Astrocyte of the hippocampus (primary cell): ENCODE results near the gene MYO5B.
"Not testable (repeated sequence)": the region's sequence is repeated elsewhere in the genome, so short reads cannot be mapped to it uniquely, and the experiment has no call there.

Experiments
- DNase-seq: peaks from one replicate; pipeline ENCODE4 v3.0.0; 2011; ENCODE audit warnings: low read depth, low spot score

The MYO5B gene

GRCh38 chr18:50194631-50195532 is at the start of gene MYO5B:
MYO5B (minus strand) TSS chr18:50195147; CDS start chr18:50194793, 354 bp downstream.
- DNase-seq: peak; percentile 71

- DNase-seq: not testable (repeated sequence)
These were observed 46.8 kb upstream of the MYO5B start for GRCh38 chr18:50241768-50242167.

- no peak for DNase-seq
These were observed 45.2 kb upstream of the MYO5B start for GRCh38 chr18:50240080-50240563.

- DNase-seq: no peak
These were observed 37.5 kb upstream of the MYO5B start for GRCh38 chr18:50232419-50232818.

GRCh38 chr18:50231621-50232020 is 36.7 kb upstream of the MYO5B start:
- DNase-seq: no peak

GRCh38 chr18:50220249-50220648 is 25.3 kb upstream of the MYO5B start:
- not testable (repeated sequence) for DNase-seq

- peak; percentile 22 for DNase-seq
These were observed 23.7 kb upstream of the MYO5B start for GRCh38 chr18:50218432-50219197.

- DNase-seq: no peak
These were observed 14.4 kb upstream of the MYO5B start for GRCh38 chr18:50209311-50209710.

- no peak for DNase-seq
These were observed 12.8 kb upstream of the MYO5B start for GRCh38 chr18:50207722-50208121.

GRCh38 chr18:50203801-50204604 is 9.1 kb upstream of the MYO5B start:
- peak; percentile 75 for DNase-seq

- no peak for DNase-seq
These were observed 6.6 kb upstream of the MYO5B start for GRCh38 chr18:50201476-50202018.

GRCh38 chr18:50199921-50200320 is 5.0 kb upstream of the MYO5B start:
- DNase-seq: no peak

- DNase-seq: no peak
These were observed 4.5 kb upstream of the MYO5B start for GRCh38 chr18:50199346-50199855.

GRCh38 chr18:50196261-50196660 is 1.3 kb upstream of the MYO5B start:
- no peak for DNase-seq

GRCh38 chr18:50195689-50196088 is 742 bp upstream of the MYO5B start:
- DNase-seq: no peak

GRCh38 chr18:50193796-50194630 is 934 bp downstream of the MYO5B start:
- DNase-seq: peak; percentile 19

- DNase-seq: no peak
These were observed 1.8 kb downstream of the MYO5B start for GRCh38 chr18:50192995-50193795.

GRCh38 chr18:50190926-50191325 is 4.0 kb downstream of the MYO5B start:
- peak; percentile 15 for DNase-seq

GRCh38 chr18:50190236-50190635 is 4.7 kb downstream of the MYO5B start:
- peak; percentile 67 for DNase-seq
